Measurements from ENCODE around the gene DUS3L.

DNA sequence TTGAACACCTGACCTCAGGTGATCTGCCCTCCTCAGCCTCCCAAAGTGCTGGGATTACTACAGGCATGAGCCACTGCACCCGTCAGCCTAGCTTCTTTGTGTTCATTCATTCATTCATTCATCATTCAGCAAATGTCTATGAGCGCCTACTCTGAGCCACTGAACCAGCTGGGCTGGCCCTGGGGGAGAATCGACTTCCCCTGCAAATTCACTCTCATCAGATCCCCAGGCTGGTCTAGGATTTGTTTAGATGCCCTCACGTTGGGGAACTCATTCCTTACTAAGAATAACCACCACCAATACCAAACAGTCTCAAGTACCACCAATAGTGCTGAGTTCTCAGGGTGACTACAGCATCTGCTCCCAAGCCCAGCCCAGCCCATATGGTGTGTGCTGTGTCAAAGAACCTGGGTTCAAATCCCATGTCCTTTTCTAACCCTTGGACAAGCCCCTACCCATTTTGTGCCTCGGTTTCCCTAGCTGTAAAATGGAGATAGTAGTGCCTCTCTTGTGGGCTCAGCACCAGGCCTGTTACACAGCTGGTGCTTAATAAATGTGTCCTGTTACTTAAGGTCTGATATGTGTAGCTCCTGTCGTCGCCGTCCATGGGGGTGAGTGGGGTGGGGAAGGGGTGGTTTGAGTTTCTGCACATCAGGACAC is 30.7 kb upstream of the DUS3L start:
- TF ChIP-seq, protein P1, sequence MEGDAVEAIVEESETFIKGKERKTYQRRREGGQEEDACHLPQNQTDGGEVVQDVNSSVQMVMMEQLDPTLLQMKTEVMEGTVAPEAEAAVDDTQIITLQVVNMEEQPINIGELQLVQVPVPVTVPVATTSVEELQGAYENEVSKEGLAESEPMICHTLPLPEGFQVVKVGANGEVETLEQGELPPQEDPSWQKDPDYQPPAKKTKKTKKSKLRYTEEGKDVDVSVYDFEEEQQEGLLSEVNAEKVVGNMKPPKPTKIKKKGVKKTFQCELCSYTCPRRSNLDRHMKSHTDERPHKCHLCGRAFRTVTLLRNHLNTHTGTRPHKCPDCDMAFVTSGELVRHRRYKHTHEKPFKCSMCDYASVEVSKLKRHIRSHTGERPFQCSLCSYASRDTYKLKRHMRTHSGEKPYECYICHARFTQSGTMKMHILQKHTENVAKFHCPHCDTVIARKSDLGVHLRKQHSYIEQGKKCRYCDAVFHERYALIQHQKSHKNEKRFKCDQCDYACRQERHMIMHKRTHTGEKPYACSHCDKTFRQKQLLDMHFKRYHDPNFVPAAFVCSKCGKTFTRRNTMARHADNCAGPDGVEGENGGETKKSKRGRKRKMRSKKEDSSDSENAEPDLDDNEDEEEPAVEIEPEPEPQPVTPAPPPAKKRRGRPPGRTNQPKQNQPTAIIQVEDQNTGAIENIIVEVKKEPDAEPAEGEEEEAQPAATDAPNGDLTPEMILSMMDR (IDR thresholded peaks at IDR 0.05) = no peak
- TF ChIP-seq POLR2A (IDR thresholded peaks at IDR 0.05) = no peak
